A673 (cell line): ENCODE measurements around the gene PPM1M. TPM values are rescaled to one million over a fixed set of nuclear protein-coding genes. Genes with fewer than 3 reads are reported as not detected.

Source experiments
- BruUV-seq: library from RNA; stranded (reverse); fragments of 400-500 nt; replicated peaks from 2 replicates; lab custom pipeline; 2021; lab: Mats Ljungman, UMichigan
- CTCF ChIA-PET: fragments of 300-600 bp; sonication (Branson Sonifier 250); formaldehyde crosslinking; loops from one replicate; lab custom pipeline; 2022; ENCODE audit warnings: antibody characterized with exemption; lab: Charles Lee
- POLR2A ChIA-PET: fragments of 300-600 bp; sonication (Branson Sonifier 250); formaldehyde crosslinking; loops from one replicate; lab custom pipeline; 2022; ENCODE audit warnings: antibody characterized with exemption; ENCODE audit not compliant: low non-redundant PET; lab: Charles Lee
- DNase-seq: peaks from one replicate; pipeline ENCODE4 v3.0.0-alpha.2; 2015; ENCODE audit warnings: low spot score
- H3K27ac ChIP-seq: fragments of 200-600 bp; sonication (generic); 2 replicates; pipeline ENCODE4 v1.5.1; 2016; ENCODE audit warnings: mixed run types, low read depth, mild to moderate bottlenecking, mixed read lengths, antibody characterized with exemption, low read length; ENCODE audit not compliant: poor library complexity, severe bottlenecking
- H3K27me3 ChIP-seq: fragments of 200-600 bp; sonication (generic); replicated peaks from 2 replicates; pipeline ENCODE4 v1.6.1; 2017; ENCODE audit warnings: mixed run types, low read depth, mild to moderate bottlenecking, mixed read lengths, antibody characterized with exemption, low read length; ENCODE audit not compliant: insufficient read depth, poor library complexity
- H3K36me3 ChIP-seq: fragments of 200-600 bp; sonication (generic); 2 replicates; pipeline ENCODE4 v1.6.1; 2016; ENCODE audit warnings: mixed run types, mild to moderate bottlenecking, mixed read lengths, antibody characterized with exemption, low read length; ENCODE audit not compliant: insufficient read depth, poor library complexity, severe bottlenecking
- H3K4me1 ChIP-seq: fragments of 200-600 bp; sonication (generic); 2 replicates; pipeline ENCODE4 v1.6.1; 2017; ENCODE audit warnings: mixed run types, mild to moderate bottlenecking, mixed read lengths, antibody characterized with exemption, low read length; ENCODE audit not compliant: insufficient read depth, poor library complexity, severe bottlenecking
- H3K4me3 ChIP-seq: fragments of 200-600 bp; sonication (generic); 2 replicates; pipeline ENCODE4 v1.5.1; 2016; ENCODE audit warnings: low read depth, mixed run types, mild to moderate bottlenecking, mixed read lengths, low read length; ENCODE audit not compliant: poor library complexity, severe bottlenecking
- H3K9me3 ChIP-seq: fragments of 200-600 bp; sonication (generic); 2 replicates; pipeline ENCODE4 v1.6.1; 2016; ENCODE audit warnings: mixed run types, low read depth, mild to moderate bottlenecking, mixed read lengths, antibody characterized with exemption, low read length; ENCODE audit not compliant: poor library complexity, severe bottlenecking
- EZH2 ChIP-seq: fragments of 200-600 bp; sonication (generic); IDR thresholded peaks from 2 replicates; pipeline ENCODE4 v1.6.1; 2017; ENCODE audit warnings: borderline replicate concordance, low read depth, mild to moderate bottlenecking, mixed read lengths, antibody characterized with exemption, low read length; ENCODE audit not compliant: poor library complexity, severe bottlenecking
- intact Hi-C: fragments of 100-400 bp; cut with micrococcal nuclease; formaldehyde crosslinking; loops from one replicate; pipeline ENCODE4 v1.10.0; 2022; ENCODE audit not compliant: unreplicated experiment
- total RNA-seq: library from RNA; stranded (reverse); gene quantifications from 2 replicates; pipeline ENCODE4 v1.2.3, GENCODE V29; 2021
- TF ChIP-seq, protein P1 (sequence below): fragments of 300-800, 200-600 bp; sonication (generic); conservative IDR thresholded peaks from 2 replicates; pipeline ENCODE4 v1.5.1; 2017; ENCODE audit warnings: low read depth, mild to moderate bottlenecking, antibody characterized with exemption, low read length, moderate library complexity, mixed read lengths

Gene PPM1M
- total RNA-seq, 1 experiment from 2014 or later: 3.6 TPM

DNA sequence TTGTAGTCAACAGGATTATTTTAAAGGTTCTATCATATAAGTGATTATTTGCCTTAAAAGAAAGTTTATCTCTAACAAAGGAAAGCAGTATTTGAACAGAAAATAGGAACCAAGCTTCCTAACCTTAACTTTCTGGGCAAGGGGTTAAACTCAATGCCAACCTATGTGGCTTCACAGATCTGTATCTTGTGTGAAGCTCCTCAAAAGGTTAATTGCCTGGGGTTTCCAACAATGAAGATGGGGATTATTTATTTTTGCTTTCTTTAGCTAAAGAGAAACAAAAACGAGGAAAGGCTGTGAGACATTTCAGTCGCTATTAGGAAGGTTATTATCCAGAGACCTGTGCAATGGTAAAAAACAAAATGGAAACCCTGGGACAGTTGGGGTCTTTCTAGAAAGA is 34.0 kb downstream of the PPM1M start:
- Histone ChIP-seq H3K27me3 (no peaks in the 10 kb centered on the region), H3K36me3 (no peaks in the 10 kb centered on the region), H3K4me3 (no peak overlapping the region), H3K27ac (no peak overlapping the region), H3K9me3 (no peaks in the 10 kb centered on the region), H3K4me1 (peaks cover 7% of the 10 kb centered on the region)
- TSS peak; percentile 78 for BruUV-seq
- intact Hi-C loops: loop anchor here (5.0 kb wide), 1 partner anchor 37 kb away; no protein-coding TSS in a partner anchor
- POLR2A ChIA-PET: no interaction called here
- no peak for DNase-seq
- CTCF ChIA-PET: no interaction called here
- TF ChIP-seq EZH2: no peak
- TF ChIP-seq, protein P1, sequence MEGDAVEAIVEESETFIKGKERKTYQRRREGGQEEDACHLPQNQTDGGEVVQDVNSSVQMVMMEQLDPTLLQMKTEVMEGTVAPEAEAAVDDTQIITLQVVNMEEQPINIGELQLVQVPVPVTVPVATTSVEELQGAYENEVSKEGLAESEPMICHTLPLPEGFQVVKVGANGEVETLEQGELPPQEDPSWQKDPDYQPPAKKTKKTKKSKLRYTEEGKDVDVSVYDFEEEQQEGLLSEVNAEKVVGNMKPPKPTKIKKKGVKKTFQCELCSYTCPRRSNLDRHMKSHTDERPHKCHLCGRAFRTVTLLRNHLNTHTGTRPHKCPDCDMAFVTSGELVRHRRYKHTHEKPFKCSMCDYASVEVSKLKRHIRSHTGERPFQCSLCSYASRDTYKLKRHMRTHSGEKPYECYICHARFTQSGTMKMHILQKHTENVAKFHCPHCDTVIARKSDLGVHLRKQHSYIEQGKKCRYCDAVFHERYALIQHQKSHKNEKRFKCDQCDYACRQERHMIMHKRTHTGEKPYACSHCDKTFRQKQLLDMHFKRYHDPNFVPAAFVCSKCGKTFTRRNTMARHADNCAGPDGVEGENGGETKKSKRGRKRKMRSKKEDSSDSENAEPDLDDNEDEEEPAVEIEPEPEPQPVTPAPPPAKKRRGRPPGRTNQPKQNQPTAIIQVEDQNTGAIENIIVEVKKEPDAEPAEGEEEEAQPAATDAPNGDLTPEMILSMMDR: no peak

- CTCF ChIA-PET: no interaction called here
- POLR2A ChIA-PET: no interaction called here
- H3K4me1 ChIP-seq: peaks cover 7% of the 10 kb centered on the region
- DNase-seq: peak; percentile 21
- no peak overlapping the region for H3K4me3 ChIP-seq
- H3K27ac ChIP-seq: no peak overlapping the region
- TF ChIP-seq, protein P1: no peak
- TF ChIP-seq EZH2: no peak
- no peaks in the 10 kb centered on the region for H3K9me3 ChIP-seq
- intact Hi-C loops: no loop called here
- no peaks in the 10 kb centered on the region for H3K27me3 ChIP-seq
- H3K36me3 ChIP-seq: no peaks in the 10 kb centered on the region
- BruUV-seq: no TSS peak
Measured at GRCh38 chr3:52280050-52280461, 34.5 kb downstream of the PPM1M start.

DNA sequence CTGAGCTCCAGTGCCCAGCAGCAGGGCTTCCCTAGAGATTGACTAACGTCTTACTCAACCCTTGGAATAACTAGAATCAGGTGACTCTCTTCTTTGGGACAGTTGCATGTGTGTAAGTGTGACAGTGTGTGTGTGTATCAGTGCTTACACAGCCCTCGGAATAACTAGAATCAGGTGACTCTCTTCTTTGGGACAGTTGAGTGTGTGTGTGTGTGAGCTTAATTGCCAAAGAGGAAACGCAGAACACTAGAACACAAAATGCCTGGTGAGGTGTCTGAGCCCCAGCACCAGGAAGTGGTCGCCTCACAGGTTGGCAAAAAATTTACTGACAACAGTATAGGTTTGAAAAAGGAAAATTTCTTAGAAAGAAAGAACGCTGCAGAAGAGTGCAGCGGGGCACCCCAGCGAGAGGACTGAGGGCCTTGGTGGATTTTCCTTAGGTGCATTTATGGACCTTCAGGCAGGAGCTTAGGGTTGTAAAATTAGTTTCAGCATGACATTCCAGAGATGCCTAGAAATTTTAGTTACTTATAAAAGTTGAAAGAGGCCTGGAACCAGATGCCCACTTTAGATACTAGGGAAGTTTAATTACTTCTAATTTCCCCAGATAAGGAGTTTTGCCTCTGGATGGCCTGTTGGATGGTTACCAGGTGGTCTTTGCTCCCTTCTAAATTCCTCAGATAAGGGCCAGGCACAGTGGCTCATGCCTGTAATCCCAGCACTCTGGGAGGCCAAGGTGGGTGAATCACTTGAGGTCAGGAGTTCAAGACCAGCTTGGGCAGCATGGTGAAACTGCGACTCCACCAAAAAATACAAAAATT is 36.6 kb downstream of the PPM1M start:
- ChIA-PET POLR2A (no interaction called here), CTCF (no interaction called here)
- Histone ChIP-seq H3K36me3 (no peaks in the 10 kb centered on the region), H3K9me3 (no peaks in the 10 kb centered on the region), H3K27me3 (no peaks in the 10 kb centered on the region), H3K27ac (no peak overlapping the region), H3K4me1 (peaks cover 7% of the 10 kb centered on the region), H3K4me3 (no peak overlapping the region)
- TF ChIP-seq EZH2: no peak
- TF ChIP-seq, protein P1: no peak
- intact Hi-C loops: no loop called here
- no peak for DNase-seq
- BruUV-seq: no TSS peak
